GM13976 (cell line): Measurements from ENCODE around the gene PPP1R12A.
"Not testable (repeated sequence)": the region's sequence is repeated elsewhere in the genome, so short reads cannot be mapped to it uniquely, and the experiment has no call there.

ENCODE experiments used
- DNase-seq: peaks from one replicate; pipeline ENCODE4 v3.0.0; 2012; ENCODE audit warnings: low spot score
- CTCF ChIP-seq: IDR thresholded peaks from 2 replicates; pipeline ENCODE4 v1.5.1; 2012; ENCODE audit warnings: borderline replicate concordance, mild to moderate bottlenecking; ENCODE audit not compliant: insufficient read depth; ENCODE audit errors: extremely low read depth, missing control alignments, control extremely low read depth
- in situ Hi-C: fragments of 300-500 bp; cut with MboI; formaldehyde crosslinking; loops from one replicate; pipeline ENCODE4 v1.12.0; 2022; ENCODE audit warnings: low sequenced_read_pairs, mixed read lengths, inconsistent platforms; ENCODE audit not compliant: unreplicated experiment

The PPP1R12A gene

DNA sequence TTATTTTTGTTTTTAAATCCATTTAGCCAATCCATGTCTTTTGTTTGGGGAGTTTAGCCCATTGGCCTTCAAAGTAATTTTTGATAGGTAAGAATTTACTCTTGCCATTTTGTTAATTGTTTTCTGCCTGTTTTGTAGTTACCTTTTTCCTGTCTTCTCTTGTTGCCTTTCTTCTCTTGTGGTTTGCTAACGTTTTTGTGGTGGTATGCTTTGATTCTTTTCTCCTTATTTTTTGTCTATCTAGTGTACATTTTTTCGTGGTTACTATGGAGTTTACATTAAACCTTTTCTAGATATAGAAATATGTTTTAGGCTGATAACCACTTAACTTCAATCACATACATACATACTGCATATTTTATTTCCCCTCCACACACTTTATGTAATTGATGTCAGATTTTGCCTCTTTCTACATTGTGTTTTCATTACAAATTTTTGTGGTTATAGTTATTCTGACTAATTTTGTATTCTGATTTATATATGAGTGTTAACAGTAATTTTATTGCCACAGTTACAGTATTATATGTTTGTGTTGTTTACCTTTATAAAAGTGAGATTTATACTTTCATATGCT, 19.2 kb upstream of the PPP1R12A start:
- no peak for TF ChIP-seq CTCF
- DNase-seq, result no peak
- in situ Hi-C loops, result no loop called here

- in situ Hi-C loops, result no loop called here
- DNase-seq, result no peak
- no peak for TF ChIP-seq CTCF
Measured at GRCh38 chr12:79949098-79949497, 14.2 kb upstream of the PPP1R12A start.

GRCh38 chr12:79945433-79945832, 10.5 kb upstream of the PPP1R12A start:
- in situ Hi-C loops, result no loop called here
- TF ChIP-seq CTCF, result no peak
- DNase-seq, result no peak

GRCh38 chr12:79944565-79944964, 9.7 kb upstream of the PPP1R12A start:
- in situ Hi-C loops, result no loop called here
- no peak for DNase-seq
- no peak for TF ChIP-seq CTCF

DNA sequence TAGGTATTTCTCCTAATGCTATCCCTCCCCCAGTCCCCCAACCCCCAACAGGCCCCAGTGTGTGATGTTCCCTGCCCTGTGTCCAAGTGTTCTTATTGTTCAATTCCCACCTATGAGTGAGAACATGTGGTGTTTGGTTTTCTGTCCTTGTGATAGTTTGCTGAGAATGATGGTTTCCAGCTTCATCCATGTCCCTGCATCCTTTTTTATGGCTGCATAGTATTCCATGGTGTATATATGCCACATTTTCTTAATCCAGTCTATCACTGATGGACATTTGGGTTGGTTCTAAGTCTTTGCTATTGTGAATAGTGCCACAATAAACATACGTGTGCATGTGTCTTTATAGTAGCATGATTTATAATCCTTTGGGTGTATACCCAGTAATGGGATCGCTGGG, 7.9 kb upstream of the PPP1R12A start:
- DNase-seq, in situ Hi-C loops: not testable (repeated sequence)

GRCh38 chr12:79939728-79940310, 4.9 kb upstream of the PPP1R12A start:
- no peak for TF ChIP-seq CTCF
- no peak for DNase-seq
- in situ Hi-C loops, result no loop called here

DNA sequence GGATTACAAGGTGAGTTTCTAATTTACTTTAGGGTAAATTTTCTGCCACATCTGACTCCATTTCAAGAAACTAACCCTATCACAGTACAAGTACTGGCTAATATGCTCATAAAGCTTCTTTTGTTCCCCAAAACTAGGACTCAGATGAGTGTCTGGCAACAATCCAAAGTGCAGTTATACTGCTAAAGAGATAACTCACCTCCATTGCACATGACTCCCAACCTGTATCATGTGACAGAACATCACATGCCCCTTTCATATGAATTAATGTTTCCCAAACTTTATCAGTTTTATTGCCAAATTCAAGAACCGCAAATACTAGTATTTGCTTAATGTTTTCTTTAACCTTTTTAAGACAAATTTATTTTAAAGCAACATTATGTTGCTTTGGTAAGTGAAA, 3.9 kb upstream of the PPP1R12A start:
- in situ Hi-C loops, result no loop called here
- no peak for DNase-seq
- TF ChIP-seq CTCF, result no peak
